ENCODE measurements around the gene APBB2. TPM values are rescaled to one million over a fixed set of nuclear protein-coding genes. Genes with fewer than 3 reads are reported as not detected.

The APBB2 gene
- total and polyA plus RNA-seq, 2 of the 4 experiments (the other 2 are of a cell fraction) = 47.9 to 75.5 TPM

- no TSS peak for BruUV-seq (replicated peaks)
- no peak for TF ChIP-seq SMC3 (IDR thresholded peaks at IDR 0.05; ENCODE audit: low read depth, low read length)
- TF ChIP-seq BHLHE40 (IDR thresholded peaks at IDR 0.05; ENCODE audit: low read depth, low read length) = no peak
- no peak for TF ChIP-seq CEBPB (IDR thresholded peaks at IDR 0.05; ENCODE audit: low read depth, low read length)
- 0 out of 2 replicates have a peak, but pooled peaks cover 7% of the 10 kb centered on the region for H3K9me1 ChIP-seq (ENCODE audit: insufficient read depth, low read length)
- no peak overlapping the region for H3K18ac ChIP-seq (ENCODE audit: low read depth, low read length)
- no peak overlapping the region for H2AK5ac ChIP-seq (ENCODE audit: low read depth, low read length)
- H3K9ac ChIP-seq (ENCODE audit: low read depth, low read length) = no peak overlapping the region
- H4K20me1 ChIP-seq (ENCODE audit: insufficient read depth, low read length) = no peaks in the 10 kb centered on the region
- WGBS, 2 experiments (ENCODE audit: extremely low coverage in 2 of 2, insufficient read length in 1 of 2) = 100% methylated on average over 2 of the region's 4 CpGs; no CpG with 5 or more reads in 1 of the 2 experiments
- no peak overlapping the region for H3K4me2 ChIP-seq (ENCODE audit: low read depth, low read length)
- dilution Hi-C loops (cut with HindIII; ENCODE audit: low sequenced_read_pairs, unreplicated experiment) = no loop called here
- intact Hi-C loops (cut with micrococcal nuclease) = no loop called here
- DNase-seq (peak; percentile 21), ATAC-seq (ENCODE audit: low read depth) (no peak)
- no peak overlapping the region for H2AFZ ChIP-seq (replicated peaks; ENCODE audit: low read length, poor library complexity)
- no peak overlapping the region for H3K56ac ChIP-seq (ENCODE audit: extremely low read depth, insufficient read depth, low read length)
- H2BK120ac ChIP-seq (ENCODE audit: low read depth, low read length) = no peak overlapping the region
- no peak overlapping the region for H2BK15ac ChIP-seq (ENCODE audit: low read depth, low read length)
- no peak overlapping the region for H3K14ac ChIP-seq (replicated peaks; ENCODE audit: low read depth, low read length)
- H3K27me3 ChIP-seq (ENCODE audit: control insufficient read depth, insufficient read depth, low read length) = no peaks in the 10 kb centered on the region
- in situ Hi-C loops (cut with MboI; ENCODE audit: low sequenced_read_pairs) = no loop called here
- H2AK9ac ChIP-seq (replicated peaks; ENCODE audit: low read depth, low read length, poor library complexity) = no peak overlapping the region
- H2BK20ac ChIP-seq (ENCODE audit: low read depth, low read length) = no peak overlapping the region
- H3K36me3 ChIP-seq (ENCODE audit: control insufficient read depth, insufficient read depth, low read length) = no peaks in the 10 kb centered on the region
- POLR2A ChIA-PET (ENCODE audit: unreplicated experiment) = no interaction called here
- H3K27ac ChIP-seq (ENCODE audit: insufficient read depth, low read length) = no peak overlapping the region
- H3K4me3 ChIP-seq (ENCODE audit: insufficient read depth, low read depth, low read length) = no peak overlapping the region
- H2BK5ac ChIP-seq (ENCODE audit: low read depth, low read length, poor library complexity, severe bottlenecking) = no peak overlapping the region
- H3K4me1 ChIP-seq (ENCODE audit: control insufficient read depth, insufficient read depth, low read length) = peaks cover 4% of the 10 kb centered on the region
- no peak overlapping the region; a peak in 1 of 4 replicates for H4K8ac ChIP-seq (ENCODE audit: low read depth in 2 of 2, low read length in 2 of 2)
- no peak overlapping the region for H4K91ac ChIP-seq (ENCODE audit: insufficient read depth, low read depth, low read length)
- 0 out of 2 replicates have a peak overlapping the region, but pooled peaks have one; percentile 24 for H3K23ac ChIP-seq (ENCODE audit: low read depth, low read length)
- peaks cover 9 to 28% of the 10 kb centered on the region in 2 experiments; a peak in 3 of 4 replicates for H3K79me1 ChIP-seq (ENCODE audit: low read depth in 1 of 2, low read length in 2 of 2)
- no peak overlapping the region for H4K5ac ChIP-seq (ENCODE audit: low read depth, low read length)
- no peaks in the 10 kb centered on the region for H3K9me3 ChIP-seq (ENCODE audit: control insufficient read depth, insufficient read depth, low read length)
- CTCF ChIA-PET = no interaction called here
- no peak overlapping the region for H3K4ac ChIP-seq (ENCODE audit: low read depth, low read length)
Observed at GRCh38 chr4:40984051-40984450, 230.3 kb downstream of the APBB2 start.

All from IMR-90 (cell line).